SK-N-SH (cell line): ENCODE data around the gene DAB2. TPM values are rescaled to one million over a fixed set of nuclear protein-coding genes. Genes with fewer than 3 reads are reported as not detected.

Experiments used
- CTCF ChIA-PET: fragments of 300-600, 350-600 bp; formaldehyde crosslinking; extraction: SDS; loops from one replicate; lab custom pipeline; 2021; lab: Yijun Ruan, JAX
- POLR2A ChIA-PET: fragments of 350-600 bp; sonication (Branson Sonifier 250); formaldehyde crosslinking; extraction: SDS; loops from one replicate; lab custom pipeline; 2020; ENCODE audit warnings: antibody characterized with exemption, inconsistent platforms; lab: Yijun Ruan, JAX
- DNase-seq: peaks from one replicate; pipeline ENCODE4 v3.0.0; 2012
- H2AFZ ChIP-seq: fragments of 200-600 bp; sonication (generic); 2 replicates; pipeline ENCODE4 v1.8.1; 2016; ENCODE audit warnings: antibody characterized with exemption, mild to moderate bottlenecking, low read depth
- H3F3A ChIP-seq: fragments of 200-600 bp; sonication (generic); replicated peaks from 2 replicates; pipeline ENCODE3; 2016; ENCODE audit warnings: antibody characterized with exemption, mild to moderate bottlenecking; ENCODE audit not compliant: insufficient read depth
- H3K27ac ChIP-seq, 2 experiments: fragments of 200-500 bp in 1 of 2; fragments of 200-600 bp in 1 of 2; sonication (Bioruptor generic) in 1 of 2; sonication (generic), shearing (Covaris generic) in 1 of 2; 2 replicates each; pipeline versions ENCODE4 v1.5.1 to v1.6.1; 2014 to 2016; ENCODE audit warnings: low read depth in 2 of 2, inconsistent platforms in 1 of 2, low read length in 1 of 2, mild to moderate bottlenecking in 1 of 2, mixed read lengths in 1 of 2
- H3K27me3 ChIP-seq: fragments of 200-600 bp; sonication (generic), shearing (Covaris generic); 2 replicates; pipeline ENCODE4 v1.6.1; 2016; ENCODE audit warnings: mixed run types; ENCODE audit not compliant: insufficient read depth
- H3K36me3 ChIP-seq, 2 experiments: fragments of 200-500 bp in 1 of 2; fragments of 200-600 bp in 1 of 2; sonication (Bioruptor generic) in 1 of 2; sonication (generic) in 1 of 2; replicated peaks in 1 of 2; 2 replicates each; pipeline versions ENCODE3 to v1.5.1; 2014 to 2016; ENCODE audit warnings: low read length in 1 of 2, mild to moderate bottlenecking in 1 of 2; ENCODE audit not compliant: insufficient read depth in 2 of 2, control insufficient read depth in 1 of 2
- H3K4me1 ChIP-seq, 2 experiments: fragments of 200-500 bp in 1 of 2; fragments of 200-600 bp in 1 of 2; sonication (Bioruptor generic) in 1 of 2; sonication (generic), shearing (Covaris generic) in 1 of 2; 2 replicates each; pipeline versions ENCODE4 v1.5.1 to v1.6.1; 2014 to 2016; ENCODE audit warnings: low read depth in 1 of 2, low read length in 1 of 2, mixed run types in 1 of 2; ENCODE audit not compliant: insufficient read depth in 2 of 2, control insufficient read depth in 1 of 2
- H3K4me2 ChIP-seq: fragments of 200-600 bp; sonication (generic), shearing (Covaris generic); 2 replicates; pipeline ENCODE4 v1.6.1; 2017; ENCODE audit warnings: mixed run types
- H3K4me3 ChIP-seq, 2 experiments: fragments of 200-500 bp in 1 of 2; fragments of 200-600 bp in 1 of 2; sonication (Bioruptor generic) in 1 of 2; sonication (generic), shearing (Covaris generic) in 1 of 2; 2 replicates each; pipeline versions ENCODE4 v1.5.1 to v1.8.1; 2014 to 2016; ENCODE audit warnings: low read depth in 2 of 2, inconsistent platforms in 1 of 2, low read length in 1 of 2, mild to moderate bottlenecking in 1 of 2, mixed read lengths in 1 of 2, moderate library complexity in 1 of 2
- H3K79me2 ChIP-seq: fragments of 200-600 bp; sonication (generic); 2 replicates; pipeline ENCODE4 v1.8.1; 2017; ENCODE audit warnings: mild to moderate bottlenecking; ENCODE audit not compliant: insufficient read depth
- H3K9ac ChIP-seq: fragments of 200-600 bp; sonication (generic); 2 replicates; pipeline ENCODE4 v1.6.1; 2017; ENCODE audit warnings: mixed run types
- H3K9me2 ChIP-seq: fragments of 200-600 bp; sonication (generic); 2 replicates; pipeline ENCODE4 v1.6.1; 2017; ENCODE audit warnings: mixed run types
- H3K9me3 ChIP-seq: fragments of 200-600 bp; sonication (generic); 2 replicates; pipeline ENCODE4 v1.6.1; 2017; ENCODE audit warnings: mixed run types, mild to moderate bottlenecking, moderate library complexity
- H4K20me1 ChIP-seq: fragments of 200-600 bp; sonication (generic); 2 replicates; pipeline ENCODE4 v1.6.1; 2017; ENCODE audit warnings: mild to moderate bottlenecking, mixed run types; ENCODE audit not compliant: insufficient read depth
- ELF1 ChIP-seq: IDR thresholded peaks from 2 replicates; pipeline ENCODE4 v1.4.0; 2012
- POLR2AphosphoS5 ChIP-seq: IDR thresholded peaks from 2 replicates; pipeline ENCODE4 v1.6.1; 2012; ENCODE audit warnings: low read depth, low read length
- RAD21 ChIP-seq: IDR thresholded peaks from 2 replicates; pipeline ENCODE4 v1.6.1; 2012; ENCODE audit warnings: mild to moderate bottlenecking, low read length
- RXRA ChIP-seq: IDR thresholded peaks from 2 replicates; pipeline ENCODE4 v1.4.0; 2012; ENCODE audit warnings: low read depth, mild to moderate bottlenecking, borderline replicate concordance
- SIN3A ChIP-seq: IDR thresholded peaks from 2 replicates; pipeline ENCODE4 v1.6.1; 2012; ENCODE audit warnings: low read depth, mild to moderate bottlenecking, low read length, moderate library complexity, borderline replicate concordance
- TCF12 ChIP-seq: IDR thresholded peaks from 2 replicates; pipeline ENCODE4 v1.4.0; 2012
- TEAD4 ChIP-seq: IDR thresholded peaks from 2 replicates; pipeline ENCODE4 v1.4.0; 2012; ENCODE audit warnings: mild to moderate bottlenecking, borderline replicate concordance; ENCODE audit not compliant: insufficient read depth
- WGBS: methylation state at CpG from one replicate; pipeline ENCODE4 v1.1.6; 2017; ENCODE audit warnings: low lambda C conversion rate; 5-methylcytosine and 5-hydroxymethylcytosine counted together
- polyA plus RNA-seq, 3 experiments: library from polyadenylated mRNA; depleted of rRNA; stranded (reverse); fragments of >200 nt; gene quantifications; 2 replicates each; pipeline ENCODE4 v1.2.3, GENCODE V29; 2012
- TF ChIP-seq, protein P1 (sequence below): IDR thresholded peaks from 2 replicates; pipeline ENCODE4 v1.6.1; 2012; ENCODE audit warnings: mild to moderate bottlenecking, low read depth, low read length, moderate library complexity
- TF ChIP-seq, protein P2 (sequence below): fragments of 150-350 bp; IDR thresholded peaks from 2 replicates; pipeline ENCODE4 v1.6.1; 2016; ENCODE audit warnings: mild to moderate bottlenecking, low read depth, low read length
- TF ChIP-seq, protein P3 (sequence below): IDR thresholded peaks from 2 replicates; pipeline ENCODE4 v1.4.0; 2012; ENCODE audit warnings: low read depth
- TF ChIP-seq, protein P4 (sequence below): fragments of 200-600 bp; sonication (generic); IDR thresholded peaks from 2 replicates; pipeline ENCODE4 v1.6.1; 2017; ENCODE audit warnings: antibody characterized with exemption, mild to moderate bottlenecking, moderate library complexity

Gene DAB2
- polyA plus RNA-seq, 1 of the 3 experiments (the other 2 are of a cell fraction) = 23.7 TPM

DNA sequence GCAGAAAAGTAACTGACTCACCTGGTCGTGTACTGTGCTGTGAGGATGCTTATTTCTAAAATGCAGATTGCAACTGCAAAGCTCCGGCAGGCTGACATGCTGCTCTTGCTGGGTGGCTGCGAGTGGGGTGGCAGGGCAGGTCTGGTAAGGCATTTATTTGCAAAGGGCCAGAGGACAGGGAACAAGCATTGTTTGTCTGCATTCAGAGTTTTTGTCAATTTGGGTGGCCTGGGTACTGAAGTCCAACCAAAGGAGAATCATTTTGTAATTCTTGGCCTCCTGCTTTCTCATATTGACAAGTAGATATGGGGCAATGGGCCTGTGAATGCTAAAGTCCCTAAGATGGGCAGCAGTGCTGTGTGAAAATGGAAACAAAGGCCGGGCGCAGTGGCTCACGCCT lies 60.4 kb downstream of the DAB2 start, which contains the start of gene C9:
Gene C9 (minus strand): TSS at position 129 of the 400 bp plus-strand sequence. CDS start 31 bp downstream, at position 98.
- no peak for DNase-seq
- no peaks in the 10 kb centered on the region for H3K9me3 ChIP-seq
- peaks cover 0 to 4% of the 10 kb centered on the region in 2 experiments; a peak in 2 of 4 replicates for H3K4me1 ChIP-seq
- no peaks in the 10 kb centered on the region for H3K9me2 ChIP-seq
- no peaks in the 10 kb centered on the region for H4K20me1 ChIP-seq
- H3K27me3 ChIP-seq = no peaks in the 10 kb centered on the region
- 20% methylated on average over 6 of the region's 6 CpGs for WGBS
- TF ChIP-seq, protein P1, sequence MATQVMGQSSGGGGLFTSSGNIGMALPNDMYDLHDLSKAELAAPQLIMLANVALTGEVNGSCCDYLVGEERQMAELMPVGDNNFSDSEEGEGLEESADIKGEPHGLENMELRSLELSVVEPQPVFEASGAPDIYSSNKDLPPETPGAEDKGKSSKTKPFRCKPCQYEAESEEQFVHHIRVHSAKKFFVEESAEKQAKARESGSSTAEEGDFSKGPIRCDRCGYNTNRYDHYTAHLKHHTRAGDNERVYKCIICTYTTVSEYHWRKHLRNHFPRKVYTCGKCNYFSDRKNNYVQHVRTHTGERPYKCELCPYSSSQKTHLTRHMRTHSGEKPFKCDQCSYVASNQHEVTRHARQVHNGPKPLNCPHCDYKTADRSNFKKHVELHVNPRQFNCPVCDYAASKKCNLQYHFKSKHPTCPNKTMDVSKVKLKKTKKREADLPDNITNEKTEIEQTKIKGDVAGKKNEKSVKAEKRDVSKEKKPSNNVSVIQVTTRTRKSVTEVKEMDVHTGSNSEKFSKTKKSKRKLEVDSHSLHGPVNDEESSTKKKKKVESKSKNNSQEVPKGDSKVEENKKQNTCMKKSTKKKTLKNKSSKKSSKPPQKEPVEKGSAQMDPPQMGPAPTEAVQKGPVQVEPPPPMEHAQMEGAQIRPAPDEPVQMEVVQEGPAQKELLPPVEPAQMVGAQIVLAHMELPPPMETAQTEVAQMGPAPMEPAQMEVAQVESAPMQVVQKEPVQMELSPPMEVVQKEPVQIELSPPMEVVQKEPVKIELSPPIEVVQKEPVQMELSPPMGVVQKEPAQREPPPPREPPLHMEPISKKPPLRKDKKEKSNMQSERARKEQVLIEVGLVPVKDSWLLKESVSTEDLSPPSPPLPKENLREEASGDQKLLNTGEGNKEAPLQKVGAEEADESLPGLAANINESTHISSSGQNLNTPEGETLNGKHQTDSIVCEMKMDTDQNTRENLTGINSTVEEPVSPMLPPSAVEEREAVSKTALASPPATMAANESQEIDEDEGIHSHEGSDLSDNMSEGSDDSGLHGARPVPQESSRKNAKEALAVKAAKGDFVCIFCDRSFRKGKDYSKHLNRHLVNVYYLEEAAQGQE = no peak
- TF ChIP-seq SIN3A = no peak
- TF ChIP-seq RXRA = no peak
- TF ChIP-seq POLR2AphosphoS5 = no peak
- TF ChIP-seq, protein P2, sequence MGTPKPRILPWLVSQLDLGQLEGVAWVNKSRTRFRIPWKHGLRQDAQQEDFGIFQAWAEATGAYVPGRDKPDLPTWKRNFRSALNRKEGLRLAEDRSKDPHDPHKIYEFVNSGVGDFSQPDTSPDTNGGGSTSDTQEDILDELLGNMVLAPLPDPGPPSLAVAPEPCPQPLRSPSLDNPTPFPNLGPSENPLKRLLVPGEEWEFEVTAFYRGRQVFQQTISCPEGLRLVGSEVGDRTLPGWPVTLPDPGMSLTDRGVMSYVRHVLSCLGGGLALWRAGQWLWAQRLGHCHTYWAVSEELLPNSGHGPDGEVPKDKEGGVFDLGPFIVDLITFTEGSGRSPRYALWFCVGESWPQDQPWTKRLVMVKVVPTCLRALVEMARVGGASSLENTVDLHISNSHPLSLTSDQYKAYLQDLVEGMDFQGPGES = no peak
- TF ChIP-seq, protein P3, sequence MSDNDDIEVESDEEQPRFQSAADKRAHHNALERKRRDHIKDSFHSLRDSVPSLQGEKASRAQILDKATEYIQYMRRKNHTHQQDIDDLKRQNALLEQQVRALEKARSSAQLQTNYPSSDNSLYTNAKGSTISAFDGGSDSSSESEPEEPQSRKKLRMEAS = no peak
- TF ChIP-seq, protein P4, sequence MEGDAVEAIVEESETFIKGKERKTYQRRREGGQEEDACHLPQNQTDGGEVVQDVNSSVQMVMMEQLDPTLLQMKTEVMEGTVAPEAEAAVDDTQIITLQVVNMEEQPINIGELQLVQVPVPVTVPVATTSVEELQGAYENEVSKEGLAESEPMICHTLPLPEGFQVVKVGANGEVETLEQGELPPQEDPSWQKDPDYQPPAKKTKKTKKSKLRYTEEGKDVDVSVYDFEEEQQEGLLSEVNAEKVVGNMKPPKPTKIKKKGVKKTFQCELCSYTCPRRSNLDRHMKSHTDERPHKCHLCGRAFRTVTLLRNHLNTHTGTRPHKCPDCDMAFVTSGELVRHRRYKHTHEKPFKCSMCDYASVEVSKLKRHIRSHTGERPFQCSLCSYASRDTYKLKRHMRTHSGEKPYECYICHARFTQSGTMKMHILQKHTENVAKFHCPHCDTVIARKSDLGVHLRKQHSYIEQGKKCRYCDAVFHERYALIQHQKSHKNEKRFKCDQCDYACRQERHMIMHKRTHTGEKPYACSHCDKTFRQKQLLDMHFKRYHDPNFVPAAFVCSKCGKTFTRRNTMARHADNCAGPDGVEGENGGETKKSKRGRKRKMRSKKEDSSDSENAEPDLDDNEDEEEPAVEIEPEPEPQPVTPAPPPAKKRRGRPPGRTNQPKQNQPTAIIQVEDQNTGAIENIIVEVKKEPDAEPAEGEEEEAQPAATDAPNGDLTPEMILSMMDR = no peak
- TF ChIP-seq TCF12 = no peak
- TF ChIP-seq RAD21 = no peak
- TF ChIP-seq TEAD4 = no peak
- TF ChIP-seq ELF1 = no peak
- H3K9ac ChIP-seq = no peak within 1 kb of the TSS
- ChIA-PET CTCF (interaction anchor here (0.7 to 3.4 kb wide), 2 partner anchors 12 to 15 kb away, joined by 3 to 11 read pairs; no protein-coding TSS in a partner anchor), POLR2A (no interaction called here)
- H2AFZ ChIP-seq = no peak within 1 kb of the TSS
- H3K27ac ChIP-seq = no peak within 1 kb of the TSS
- peaks cover 10% of the 10 kb centered on the region for H3F3A ChIP-seq
- H3K4me3 ChIP-seq = no peak within 1 kb of the TSS
- H3K4me2 ChIP-seq = no peak within 1 kb of the TSS
- H3K36me3 ChIP-seq = no peaks in the 10 kb centered on the region
- H3K79me2 ChIP-seq = no peaks in the 10 kb centered on the region
